Measurements from ENCODE around the gene FUBP3.

Gene FUBP3, protein sequence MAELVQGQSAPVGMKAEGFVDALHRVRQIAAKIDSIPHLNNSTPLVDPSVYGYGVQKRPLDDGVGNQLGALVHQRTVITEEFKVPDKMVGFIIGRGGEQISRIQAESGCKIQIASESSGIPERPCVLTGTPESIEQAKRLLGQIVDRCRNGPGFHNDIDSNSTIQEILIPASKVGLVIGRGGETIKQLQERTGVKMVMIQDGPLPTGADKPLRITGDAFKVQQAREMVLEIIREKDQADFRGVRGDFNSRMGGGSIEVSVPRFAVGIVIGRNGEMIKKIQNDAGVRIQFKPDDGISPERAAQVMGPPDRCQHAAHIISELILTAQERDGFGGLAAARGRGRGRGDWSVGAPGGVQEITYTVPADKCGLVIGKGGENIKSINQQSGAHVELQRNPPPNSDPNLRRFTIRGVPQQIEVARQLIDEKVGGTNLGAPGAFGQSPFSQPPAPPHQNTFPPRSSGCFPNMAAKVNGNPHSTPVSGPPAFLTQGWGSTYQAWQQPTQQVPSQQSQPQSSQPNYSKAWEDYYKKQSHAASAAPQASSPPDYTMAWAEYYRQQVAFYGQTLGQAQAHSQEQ

DNA sequence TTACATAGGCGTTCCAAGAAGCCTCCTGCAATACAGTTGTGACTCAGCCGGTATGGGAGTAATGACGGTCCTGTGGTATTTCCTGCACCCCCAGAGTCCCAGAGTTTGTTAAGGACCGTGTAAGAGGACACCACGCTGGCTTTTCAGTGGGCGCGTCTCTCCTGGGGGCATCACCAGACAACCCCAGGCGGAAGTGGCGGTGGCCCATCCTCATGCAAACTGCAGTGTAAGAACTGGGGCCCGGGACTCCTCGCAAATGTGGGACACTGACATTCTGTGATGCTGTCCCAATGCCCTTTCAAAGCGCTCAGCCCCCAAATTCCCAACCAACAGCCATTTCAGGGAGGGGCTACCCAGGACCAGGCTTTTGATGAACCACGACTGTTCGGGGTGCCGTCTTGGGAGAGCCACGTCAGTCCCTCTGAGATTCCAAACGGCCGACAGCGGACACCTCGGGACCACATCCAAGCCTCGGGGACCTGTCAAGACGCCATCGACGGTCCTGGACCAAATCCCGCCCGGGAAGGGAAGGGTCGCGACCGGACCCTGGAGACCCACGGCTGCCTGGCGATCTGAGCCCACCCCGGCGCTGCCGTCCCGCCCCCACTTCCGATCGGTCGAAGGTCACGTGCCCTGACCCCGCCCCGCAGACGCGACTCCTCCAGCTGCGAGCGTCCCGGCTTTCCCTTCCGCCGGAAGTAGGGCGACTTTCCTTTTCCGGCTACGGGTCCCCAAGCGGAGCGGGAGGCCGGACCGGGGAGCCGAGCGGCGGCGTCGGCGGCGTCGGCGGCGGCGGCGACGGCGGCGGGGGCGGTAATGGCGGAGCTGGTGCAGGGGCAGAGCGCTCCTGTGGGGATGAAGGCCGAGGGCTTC, at the start of gene FUBP3:
TSS of gene FUBP3 (plus strand) at position 713 of the 873 bp plus-strand sequence. CDS start at position 817, 104 bp downstream.
- no peak for FAIRE-seq

DNA sequence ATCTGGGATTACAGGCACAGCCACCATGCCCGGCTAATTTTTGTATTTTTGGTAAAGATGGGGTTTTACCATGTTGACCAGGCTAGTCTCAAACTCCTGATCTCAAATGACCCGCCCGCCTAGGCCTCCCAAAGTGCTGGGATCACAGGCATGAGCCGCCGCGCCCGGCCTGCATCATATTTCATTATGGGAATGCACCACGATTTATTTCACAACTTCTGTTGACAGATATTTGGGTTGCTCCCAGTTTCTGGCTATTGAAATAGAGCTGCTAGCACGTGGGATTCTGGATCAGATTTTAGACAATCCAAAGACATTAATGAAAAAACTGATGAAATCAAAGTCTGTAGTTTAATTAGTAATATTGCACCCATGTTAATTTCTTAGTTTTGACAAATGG, 48.4 kb upstream of the FUBP3 start:
- no peak for FAIRE-seq

DNA sequence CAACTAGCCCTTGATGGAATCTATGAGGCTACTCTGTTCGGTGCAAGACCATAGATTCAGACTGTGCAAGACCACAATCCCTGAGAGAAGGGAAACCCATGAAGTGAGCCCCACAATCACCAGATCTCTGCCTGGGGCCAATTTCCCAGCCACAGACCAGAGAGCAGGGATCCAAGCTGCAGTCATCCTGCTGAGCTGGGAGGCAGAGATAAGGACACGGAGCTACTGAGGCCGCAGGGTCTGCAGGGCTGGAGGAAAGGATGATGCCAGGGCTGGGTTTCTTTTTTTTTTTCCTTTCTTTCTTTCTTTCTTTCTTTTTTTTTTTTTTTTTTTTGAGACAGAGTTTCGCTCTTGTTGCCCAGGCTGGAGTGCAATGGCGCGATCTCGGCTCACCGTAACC, 47.7 kb upstream of the FUBP3 start:
- no peak for FAIRE-seq

DNA sequence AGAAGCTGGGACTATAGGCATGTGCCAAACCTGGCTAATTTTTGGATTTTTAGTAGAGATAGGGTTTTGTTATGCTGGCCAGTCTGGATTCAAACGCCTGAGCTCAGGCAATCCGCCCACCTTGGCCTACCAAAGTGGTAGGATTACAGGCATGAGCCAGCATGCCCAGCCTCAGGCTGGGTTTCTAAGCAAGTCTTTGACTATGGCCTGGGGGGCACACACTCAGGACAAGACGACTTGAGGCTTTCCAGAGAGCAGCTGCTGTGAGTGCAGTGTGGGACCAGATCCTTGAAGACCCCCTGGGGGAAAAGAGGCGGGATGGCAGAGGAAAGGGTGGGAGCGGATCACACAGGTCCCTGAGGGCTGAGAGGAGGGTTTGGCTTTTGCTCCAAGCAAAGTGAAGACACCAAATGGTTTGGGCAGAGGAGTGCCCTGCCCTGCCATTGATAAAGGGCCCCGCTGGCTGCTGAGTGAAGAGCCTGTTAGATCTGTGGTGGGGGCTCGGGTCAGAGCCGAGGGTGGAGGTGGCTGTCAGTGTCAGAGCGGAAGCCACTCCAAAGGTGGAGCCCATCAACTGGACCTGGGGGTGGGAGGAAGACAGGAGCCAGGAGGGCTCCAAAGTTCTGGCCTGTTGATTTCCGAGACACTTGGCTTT, 46.8 kb upstream of the FUBP3 start:
- FAIRE-seq: no peak

DNA sequence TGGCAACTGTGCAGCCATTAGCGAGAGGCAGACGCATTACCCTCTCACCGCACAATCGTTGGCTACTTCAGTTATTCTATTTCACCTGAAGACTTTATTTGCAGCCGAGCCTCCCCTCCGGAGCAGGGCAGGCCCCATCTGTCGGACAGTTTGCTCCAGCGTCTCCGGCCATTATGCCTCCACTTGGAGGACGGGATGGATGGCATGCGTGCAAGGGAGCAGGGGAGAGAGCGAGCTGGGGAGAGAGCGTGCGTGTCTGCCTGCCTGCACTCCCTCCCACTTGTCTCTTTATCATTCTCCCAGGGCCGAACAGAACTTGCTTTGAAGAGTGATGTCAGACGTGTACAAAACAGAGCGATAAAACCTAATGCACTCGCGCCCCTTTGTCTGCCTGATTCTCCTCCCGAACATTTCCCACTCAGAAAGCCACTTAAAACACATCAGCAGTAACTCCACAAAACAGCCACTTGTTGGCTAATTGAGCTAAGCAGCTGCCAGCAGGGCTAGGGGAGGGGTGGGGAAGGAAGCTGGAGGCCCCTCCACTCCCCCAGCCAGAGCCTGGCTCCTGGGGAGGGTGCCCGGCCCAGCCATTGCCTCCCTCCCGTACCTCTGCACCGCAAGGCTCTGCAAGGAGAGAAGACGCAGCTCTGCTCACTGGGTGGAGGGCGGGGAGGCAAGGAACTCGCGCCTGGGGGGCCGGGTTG, 43.4 kb upstream of the FUBP3 start:
- FAIRE-seq: no peak

DNA sequence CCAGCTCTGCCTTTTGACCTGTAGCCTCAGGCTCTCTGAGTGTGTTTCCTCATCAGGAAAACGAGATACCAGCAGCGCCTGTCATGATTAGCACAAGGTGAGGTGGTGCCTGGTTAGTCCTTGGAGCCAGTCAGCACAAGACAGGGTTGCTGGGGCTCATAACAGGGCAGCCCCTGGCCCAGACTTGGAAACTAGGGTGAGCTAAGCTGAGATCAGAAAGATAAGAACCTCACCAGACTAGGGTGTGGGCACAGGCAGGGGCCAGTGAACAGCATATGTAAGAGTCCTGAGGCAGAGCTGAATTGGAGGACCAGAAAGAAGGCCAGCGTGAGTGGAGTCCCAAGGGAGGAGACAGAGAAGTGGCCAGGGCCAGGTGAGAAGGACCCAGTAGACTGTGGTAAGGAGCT, 42.7 kb upstream of the FUBP3 start:
- no peak for FAIRE-seq

DNA sequence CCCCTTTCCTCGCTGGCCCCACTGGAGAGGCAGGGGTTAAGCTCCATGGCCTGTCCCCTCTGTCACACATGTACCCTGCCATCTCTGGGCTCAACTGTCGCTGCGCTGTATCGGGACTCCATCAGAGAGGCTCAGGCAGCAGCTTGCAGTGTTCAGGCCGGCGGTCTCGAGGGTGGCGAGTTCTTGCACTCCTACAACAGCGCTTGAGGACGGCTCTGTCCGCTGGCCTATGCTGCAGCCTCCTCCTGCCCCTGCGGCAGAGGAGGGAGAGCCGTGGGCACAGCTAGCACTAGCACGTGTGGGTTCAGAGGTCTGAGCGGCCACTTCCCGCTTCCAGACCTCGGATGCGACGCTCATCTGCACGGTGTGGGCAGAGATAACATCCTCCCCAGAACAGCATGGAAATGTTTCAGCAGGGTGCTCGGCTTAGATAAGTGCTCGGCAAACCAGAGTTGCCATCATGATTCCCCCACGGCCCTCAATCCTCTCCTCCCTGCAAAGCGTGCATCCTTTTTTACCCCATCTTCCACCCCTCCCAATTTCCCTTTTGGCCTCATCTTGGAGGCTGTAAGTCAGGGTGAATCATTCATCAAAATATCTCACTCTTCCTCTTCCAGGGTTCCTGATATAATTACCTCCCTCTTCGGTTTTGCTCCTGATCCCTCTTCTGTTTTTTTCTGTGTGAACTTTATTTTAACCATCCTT, 41.9 kb upstream of the FUBP3 start:
- no peak for FAIRE-seq

DNA sequence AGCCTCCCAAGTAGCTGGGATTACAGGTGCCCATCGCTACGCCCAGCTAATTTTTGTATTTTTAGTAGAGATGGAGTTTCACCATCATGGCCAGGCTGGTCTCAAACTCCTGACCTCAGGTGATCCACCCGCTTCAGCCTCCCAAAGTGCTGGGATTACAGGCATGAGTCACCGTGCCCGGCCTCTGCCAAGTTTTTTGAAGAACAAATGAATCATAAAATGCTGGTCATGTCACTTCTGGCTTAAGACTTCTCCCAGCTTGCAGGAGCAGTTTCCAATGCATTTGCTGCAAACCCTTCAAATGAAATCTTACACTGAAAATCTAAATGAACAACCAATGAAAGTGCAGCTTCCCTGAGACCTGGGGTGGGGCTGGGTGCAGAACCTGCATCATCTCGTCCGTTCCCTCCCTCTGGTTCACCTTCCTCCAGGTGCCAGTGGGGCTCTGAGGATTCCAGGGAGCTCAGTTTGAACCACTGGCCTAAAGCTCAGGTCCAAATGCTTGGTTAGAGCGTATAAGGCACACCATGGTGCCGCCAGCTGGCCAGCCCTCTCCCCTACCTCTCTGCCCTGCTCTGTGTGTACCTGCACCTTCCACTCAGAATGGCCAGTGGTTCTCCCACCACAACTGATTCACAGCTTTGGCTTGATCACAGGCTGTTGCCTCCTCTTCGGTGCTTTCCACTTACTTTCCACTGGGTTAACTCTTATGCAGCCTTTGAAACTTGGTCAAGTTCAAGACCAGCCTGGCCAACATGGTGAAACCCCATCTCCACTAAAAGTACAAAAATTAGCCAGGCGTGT, 39.8 kb upstream of the FUBP3 start:
- no peak for FAIRE-seq

DNA sequence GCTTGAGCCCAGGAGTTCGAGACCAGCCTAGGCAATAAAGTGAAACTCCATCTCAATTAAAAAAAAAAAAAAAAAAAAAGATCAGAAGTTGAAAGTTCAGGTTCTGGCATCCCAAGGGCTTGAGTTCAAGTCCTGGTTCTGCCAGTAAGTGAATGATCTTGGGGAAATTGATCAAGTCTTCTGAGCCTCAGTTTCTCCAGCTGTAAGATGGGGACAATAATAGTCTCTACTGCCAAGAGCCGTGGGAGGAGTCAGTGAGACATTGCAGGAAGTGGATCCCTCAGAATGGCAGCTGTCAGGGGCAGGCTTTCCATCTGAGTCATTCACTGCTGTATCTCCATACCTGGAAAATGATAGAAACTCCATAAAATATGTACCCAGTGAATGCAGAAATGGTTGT, 37.8 kb upstream of the FUBP3 start:
- FAIRE-seq: no peak

DNA sequence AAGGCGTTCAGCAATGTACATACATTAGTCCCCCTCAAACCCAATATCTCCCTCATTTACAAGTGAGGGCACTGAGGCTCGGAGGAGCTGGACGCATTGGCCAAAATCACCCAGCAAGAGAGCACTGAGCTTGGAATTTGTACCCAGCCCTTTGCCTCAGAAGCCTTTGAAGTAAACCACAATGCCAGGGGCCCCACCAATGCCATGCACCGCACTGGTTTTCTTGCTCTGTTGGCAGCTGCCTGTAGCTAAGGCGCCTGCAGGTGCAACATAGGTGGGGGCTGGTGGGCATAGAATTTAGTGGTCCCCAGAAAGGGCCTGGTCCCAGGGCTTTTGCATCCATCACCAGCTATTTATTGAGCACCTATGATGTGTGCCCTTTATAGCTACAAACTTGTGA, 37.3 kb upstream of the FUBP3 start:
- FAIRE-seq: no peak

DNA sequence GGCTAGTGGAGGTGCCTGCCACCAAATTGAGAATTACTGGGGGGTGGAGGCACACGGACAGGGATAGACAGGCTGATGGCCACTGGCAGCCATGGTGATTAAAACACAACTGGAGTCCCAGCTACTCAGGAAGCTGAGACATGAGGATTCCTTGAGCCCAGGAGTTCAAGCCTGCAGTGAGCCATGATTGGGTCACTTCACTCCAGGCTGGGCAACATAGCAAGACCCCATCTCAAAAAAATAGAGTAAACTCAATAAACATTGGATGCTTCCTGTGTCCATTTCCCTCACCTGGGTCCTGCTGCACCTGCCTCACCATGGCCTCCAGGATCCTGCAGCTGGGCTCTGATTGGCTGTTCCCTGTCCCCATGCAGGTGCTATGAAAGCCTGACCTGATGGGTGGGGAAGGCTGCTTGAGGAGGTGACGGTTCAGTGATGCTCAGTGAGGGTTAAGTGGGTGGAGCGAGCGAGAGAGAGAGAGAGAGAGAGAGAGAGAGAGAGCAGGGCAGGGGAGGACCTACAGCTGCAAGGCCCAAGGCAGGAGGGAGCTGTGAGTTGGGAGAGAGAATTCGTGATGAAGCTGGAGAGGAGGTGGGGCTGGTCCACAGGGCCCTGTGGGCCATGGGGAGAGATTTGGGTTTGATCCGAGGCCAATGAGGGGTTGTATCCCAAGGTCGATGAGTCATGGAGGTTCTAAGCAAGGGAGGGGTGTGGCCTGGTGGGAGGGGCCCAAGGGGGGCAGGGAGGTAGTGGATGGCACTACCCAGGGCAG, 36.7 kb upstream of the FUBP3 start:
- FAIRE-seq: no peak

DNA sequence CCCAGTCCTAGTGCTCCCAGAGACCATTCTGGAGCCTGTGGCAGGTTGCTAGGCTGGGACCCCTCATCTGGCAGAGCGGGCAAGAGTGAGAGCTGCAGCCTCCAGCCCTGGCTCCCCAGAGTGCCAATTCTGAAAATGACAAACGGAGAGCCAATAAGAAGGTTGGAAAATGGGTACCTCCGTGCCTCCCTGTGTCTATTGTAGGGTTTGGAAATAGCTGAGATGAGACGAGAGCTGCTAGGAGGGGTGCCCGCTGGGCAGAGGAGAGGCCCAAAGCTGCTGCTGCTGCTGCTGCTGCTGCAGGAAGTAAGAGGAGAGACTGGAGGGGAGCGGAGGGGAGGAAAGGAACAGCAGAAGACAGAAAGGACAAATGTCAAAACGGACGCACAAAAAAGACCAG, 36.0 kb upstream of the FUBP3 start:
- FAIRE-seq: no peak

DNA sequence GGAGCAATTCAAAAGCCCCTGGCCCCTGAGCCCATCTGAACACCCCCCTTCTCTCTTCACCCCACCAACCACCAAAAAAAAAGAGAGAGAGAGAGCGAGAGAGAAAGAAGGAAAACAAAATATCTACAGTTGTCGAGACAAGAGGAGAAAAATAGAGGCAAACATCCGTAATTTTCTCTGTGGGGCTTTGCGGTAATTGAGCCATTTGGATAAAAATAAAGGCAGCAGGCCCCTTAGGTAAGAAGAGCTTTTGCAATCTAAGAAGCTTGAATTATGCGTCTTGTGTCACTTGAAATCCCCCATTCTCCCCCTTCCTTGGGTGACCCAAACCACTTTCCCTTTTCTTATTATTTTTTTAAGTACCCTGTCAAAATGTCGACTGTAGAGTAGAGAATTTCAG, 35.5 kb upstream of the FUBP3 start:
- FAIRE-seq: no peak

DNA sequence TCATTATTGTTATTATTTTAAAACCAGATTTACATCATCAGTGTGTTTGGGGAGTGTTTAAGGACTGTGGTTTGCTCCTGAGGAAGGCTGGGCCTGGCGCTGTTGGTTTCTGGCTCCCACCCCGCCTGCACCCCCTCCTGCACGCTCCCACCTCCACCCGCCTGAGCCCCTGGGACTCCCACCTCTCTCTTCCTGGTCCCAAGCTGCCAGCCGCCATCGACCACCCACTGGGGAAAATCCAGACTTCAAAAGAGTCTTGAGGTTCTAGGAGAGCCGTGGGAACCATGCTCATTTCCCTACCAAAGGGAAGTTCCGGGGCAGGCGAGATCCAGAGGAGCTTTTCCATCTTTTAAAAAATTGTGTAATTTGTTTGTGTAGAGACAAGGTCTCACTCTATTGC, 35.0 kb upstream of the FUBP3 start:
- no peak for FAIRE-seq

DNA sequence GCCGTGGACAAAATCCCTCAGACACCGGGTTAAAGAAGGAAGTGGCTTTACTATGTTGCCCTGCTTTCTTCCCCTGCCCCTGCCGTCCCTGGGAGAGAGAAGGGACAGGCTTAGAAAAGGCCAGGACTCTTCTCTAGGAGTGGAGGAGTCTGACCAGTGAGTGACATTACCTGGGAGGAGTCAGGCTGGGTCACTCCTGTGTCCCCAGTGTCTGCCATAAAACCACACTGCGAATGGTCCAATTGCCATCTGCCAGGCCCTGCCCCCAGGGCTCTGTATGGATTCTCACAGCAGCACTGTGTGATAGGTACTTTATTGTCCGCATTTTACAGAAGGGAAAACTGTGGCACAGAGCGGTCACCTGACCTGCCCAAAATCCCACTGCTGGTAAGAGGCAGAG, 31.3 kb upstream of the FUBP3 start:
- FAIRE-seq: no peak

DNA sequence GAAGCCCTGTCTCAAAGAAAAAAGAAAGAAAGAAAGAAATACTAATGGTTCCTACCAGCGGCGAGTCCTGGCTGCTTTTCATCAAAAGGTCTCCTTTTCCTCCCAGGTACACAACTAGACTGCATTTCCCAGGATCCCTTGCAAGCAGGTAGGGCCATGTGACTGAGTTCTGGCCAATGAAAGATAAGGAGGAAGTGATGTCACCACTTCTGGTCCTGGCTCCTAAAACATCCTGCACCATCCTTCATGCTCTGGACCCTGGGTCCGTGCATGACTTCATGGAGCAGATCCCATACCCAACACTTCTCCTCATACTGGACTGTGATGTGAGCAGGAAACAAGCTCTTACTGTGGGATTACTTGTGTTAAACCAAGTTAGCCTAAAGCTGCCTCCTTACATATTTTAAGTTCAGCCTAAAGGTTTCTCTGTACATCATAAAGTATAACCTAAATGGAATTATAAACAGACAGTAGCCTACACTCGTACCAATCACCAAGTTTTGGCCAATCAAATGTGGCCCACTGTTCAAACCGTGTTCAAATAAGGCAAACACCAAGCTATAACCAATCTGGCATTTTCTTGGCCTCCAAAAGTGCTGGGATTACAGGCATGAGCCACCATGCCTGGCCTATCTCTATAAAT, 30.2 kb upstream of the FUBP3 start:
- FAIRE-seq: no peak

DNA sequence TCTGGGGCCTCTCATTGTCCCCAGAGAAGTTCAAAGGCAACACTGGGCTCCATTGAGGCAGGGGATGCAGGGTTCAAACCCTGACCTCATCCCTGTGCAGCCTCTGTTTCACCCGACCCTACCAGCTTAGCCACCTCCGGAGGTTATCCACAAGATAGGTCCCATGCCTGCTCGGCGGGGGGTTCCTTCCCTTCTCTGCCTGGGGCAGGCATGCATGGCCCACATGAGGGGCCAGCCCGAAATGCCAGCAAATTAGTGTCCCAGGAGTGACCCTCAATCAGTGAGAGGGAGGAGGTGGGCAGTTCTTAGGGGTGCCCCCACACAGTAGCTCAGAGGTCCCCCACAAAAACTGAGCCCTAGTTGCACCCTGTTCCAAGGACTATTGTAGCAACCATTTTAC, 24.8 kb upstream of the FUBP3 start:
- no peak for FAIRE-seq

DNA sequence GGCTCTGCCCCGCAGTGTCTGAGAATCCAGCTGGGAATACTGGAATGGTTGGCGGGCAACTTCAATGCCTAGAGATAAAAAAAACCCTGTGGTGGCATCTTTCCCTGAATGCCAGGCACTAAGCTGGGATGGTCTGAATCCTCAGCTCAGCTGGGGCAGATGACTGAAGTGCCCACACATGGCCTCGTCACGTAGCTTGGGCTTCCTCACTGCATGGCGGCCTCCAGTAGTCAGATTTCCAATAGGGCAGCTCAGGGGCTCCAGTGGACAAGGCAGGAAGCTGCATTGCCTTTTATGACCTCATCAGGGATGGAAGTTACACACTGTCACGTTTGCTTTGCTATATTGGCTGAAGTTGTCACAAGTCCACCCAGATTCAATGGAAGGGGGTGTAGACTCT, 24.3 kb upstream of the FUBP3 start:
- no peak for FAIRE-seq

DNA sequence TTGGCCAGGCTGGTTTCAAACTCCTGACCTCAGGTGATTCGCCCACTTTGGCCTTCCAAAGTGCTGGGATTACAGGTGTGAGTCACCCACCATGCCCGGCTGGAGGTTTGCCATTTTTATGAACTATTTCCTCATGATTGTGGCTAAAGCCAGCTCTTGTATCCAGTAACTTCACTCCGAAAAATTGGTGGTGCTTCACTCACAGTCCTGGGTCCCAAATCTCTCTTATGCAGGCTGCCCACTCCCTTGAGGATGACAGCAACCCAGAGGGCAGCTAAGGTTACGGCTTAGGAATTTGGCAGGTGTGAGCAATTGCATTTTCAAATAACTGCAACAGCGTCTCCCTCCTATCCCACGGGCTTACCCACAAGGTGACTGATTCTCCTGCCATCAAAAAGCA, 23.4 kb upstream of the FUBP3 start:
- FAIRE-seq: no peak
